A549 treated with AZD2906 at 1 μM for 4 hours (cell line): ENCODE data around the gene SRSF4. TPM values are rescaled to one million over a fixed set of nuclear protein-coding genes. Genes with fewer than 3 reads are reported as not detected.

Source experiments
- total RNA-seq: library from RNA; stranded (reverse); fragments of 200-300 nt; extraction: Qiagen RNA extraction; gene quantifications from 5 replicates; pipeline ENCODE4 v1.2.3, GENCODE V29; 2022

Gene SRSF4
- total RNA-seq = 42.3 to 46.5 TPM (median 44.4 TPM) in 5 replicates

DNA sequence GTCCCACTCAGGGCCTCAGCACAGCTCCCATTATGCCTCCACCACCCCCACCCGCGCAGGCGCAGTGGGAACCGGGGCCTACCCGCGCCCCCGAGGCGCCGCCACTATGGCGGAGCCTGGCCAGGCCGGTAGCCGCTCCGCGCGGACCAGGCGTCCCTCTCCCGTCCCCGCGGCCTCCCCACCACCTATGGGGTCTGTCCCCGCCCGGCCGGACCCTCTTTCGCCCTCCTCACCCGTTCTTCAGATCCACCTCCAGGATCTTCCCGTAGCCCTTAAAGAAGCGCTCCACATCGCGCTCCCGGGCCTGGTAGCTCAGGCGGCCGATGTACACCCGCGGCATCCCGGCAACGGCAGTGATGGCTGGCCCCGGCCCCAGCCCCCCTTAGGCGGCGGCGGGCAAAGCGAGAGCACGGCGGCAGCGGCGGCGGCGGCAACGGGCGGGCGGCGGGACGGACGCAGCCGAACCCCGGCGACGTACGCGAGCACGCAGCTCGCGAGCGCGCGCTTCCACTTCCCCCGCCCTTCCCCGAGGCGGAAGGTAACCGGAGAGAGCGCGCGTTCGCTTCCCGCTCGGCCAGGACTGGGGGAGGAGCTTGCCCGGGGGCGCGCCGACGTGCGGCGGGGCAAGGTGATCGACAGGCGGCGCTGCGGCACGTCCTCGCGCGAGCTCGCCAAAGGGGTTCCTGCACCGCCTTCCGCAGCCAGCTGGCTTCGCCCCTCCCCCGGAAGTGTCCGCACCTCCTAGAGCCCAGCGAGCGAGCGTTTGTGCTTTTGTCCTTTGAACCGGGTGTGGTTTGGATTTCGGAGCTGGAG lies at the start of gene SRSF4:
Gene SRSF4, minus strand, starts transcription at position 488 of the 813 bp plus-strand sequence. Its CDS starts 148 bp downstream, at position 340.

DNA sequence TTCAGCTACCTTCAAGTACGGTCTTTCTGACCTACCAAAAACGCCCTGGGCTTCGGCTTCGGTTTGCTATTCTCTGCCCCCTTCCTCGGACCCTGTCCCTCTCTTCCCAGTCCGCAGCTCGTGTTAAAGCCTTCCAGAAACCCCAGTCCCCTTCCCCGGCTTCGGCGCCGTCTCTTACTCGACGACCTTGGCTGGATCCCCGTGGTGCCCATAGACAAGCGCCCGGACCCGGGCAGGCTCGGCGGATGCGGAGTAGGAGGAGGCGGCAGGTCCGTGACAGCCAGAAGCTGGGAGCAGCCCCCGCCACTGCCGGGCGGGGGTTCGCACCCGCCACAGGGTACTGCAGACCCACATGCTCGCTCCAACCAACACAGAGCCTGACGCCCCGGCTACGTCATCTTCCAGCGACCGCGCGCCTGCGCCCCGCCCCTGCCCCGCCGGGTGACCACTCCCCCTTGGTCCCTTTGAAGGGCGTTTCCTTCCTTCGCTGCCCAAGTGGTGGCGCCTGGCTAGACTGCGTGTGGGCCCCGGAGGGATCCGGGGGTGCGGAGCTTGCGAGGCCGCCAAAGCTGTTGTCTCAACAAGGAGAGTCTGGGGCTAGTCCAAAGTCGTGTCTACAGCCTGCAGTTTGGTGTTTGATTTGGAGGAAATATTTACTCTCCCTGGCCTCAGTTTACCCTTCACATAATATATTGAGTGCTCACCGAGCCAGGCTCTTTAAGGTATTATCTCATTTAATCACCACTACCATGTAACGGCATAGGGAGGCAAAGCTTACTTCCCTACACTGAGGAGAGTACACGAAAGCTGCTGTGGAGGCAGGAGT lies 49.1 kb upstream of the SRSF4 start, which contains the start of gene MECR:
Gene MECR, minus strand, starts transcription at position 382 of the 826 bp plus-strand sequence. Its CDS starts 28 bp downstream, at position 354.

DNA sequence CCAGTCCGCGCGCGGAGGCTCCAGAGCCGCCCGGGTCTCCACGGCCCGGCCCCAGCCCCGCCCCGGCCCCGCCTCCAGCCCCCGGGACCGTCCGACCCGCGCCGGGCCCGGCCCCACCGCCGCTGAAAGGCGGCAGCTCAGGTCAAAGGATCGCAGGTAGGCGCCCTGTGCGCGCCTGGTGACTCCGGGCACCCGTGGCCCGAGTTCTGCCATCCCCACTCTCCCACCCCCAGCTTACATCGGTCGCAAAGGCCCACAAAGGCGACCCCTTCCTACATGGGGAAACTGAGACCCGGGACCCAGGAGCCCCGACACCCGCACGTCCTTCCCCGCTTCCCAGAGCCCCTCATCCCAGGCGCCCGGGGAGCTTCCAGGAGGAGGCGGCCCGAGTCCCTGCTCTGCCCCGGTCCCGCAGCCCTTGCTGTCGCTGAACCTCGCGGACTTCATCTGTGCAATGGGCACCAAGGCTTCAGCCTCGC lies 57.8 kb downstream of the SRSF4 start, which contains the start of gene TMEM200B:
Gene TMEM200B, minus strand, starts transcription at position 17 of the 479 bp plus-strand sequence. CDS start 2,075 bp downstream, outside the sequence.

Other genes starting within 250 kb of the SRSF4 start
- 0.07 to 0.20 TPM (median 0.10 TPM) in 5 replicates for gene TMEM200B, start 58.0 kb downstream of the SRSF4 start, total RNA-seq
- 19.2 to 23.2 TPM (median 21.3 TPM) in 5 replicates for gene MECR, start 49.0 kb upstream of the SRSF4 start, total RNA-seq
- gene PTPRU, start 54.6 kb upstream of the SRSF4 start, total RNA-seq = 7.9 to 10.6 TPM (median 8.3 TPM) in 5 replicates